HEK293 (cell line): ENCODE data around the gene CCNT2.

Experiments
- HOXC10 ChIP-seq: sonication (generic); formaldehyde crosslinking; IDR thresholded peaks from 2 replicates; pipeline ENCODE4 v1.8.1; 2023; ENCODE audit warnings: mild to moderate bottlenecking, missing genetic modification reagents
- SP2 ChIP-seq: fragments of 450-650 bp; formaldehyde crosslinking; IDR thresholded peaks from 2 replicates; pipeline ENCODE4 v1.5.1; 2016; ENCODE audit warnings: missing biosample characterization, missing genetic modification characterization
- YY1 ChIP-seq: fragments of 450-650 bp; formaldehyde crosslinking; IDR thresholded peaks from 2 replicates; pipeline ENCODE4 v1.5.1; 2018; ENCODE audit warnings: missing biosample characterization, missing genetic modification characterization
- ZBTB8A ChIP-seq: fragments of 450-650 bp; formaldehyde crosslinking; IDR thresholded peaks from 2 replicates; pipeline ENCODE4 v1.5.1; 2016; ENCODE audit warnings: missing biosample characterization, missing genetic modification characterization
- ZEB2 ChIP-seq: fragments of 450-650 bp; formaldehyde crosslinking; IDR thresholded peaks from 2 replicates; pipeline ENCODE4 v1.5.1; 2016; ENCODE audit warnings: missing biosample characterization, missing genetic modification characterization
- ZNF133 ChIP-seq: fragments of 450-650 bp; formaldehyde crosslinking; IDR thresholded peaks from 2 replicates; pipeline ENCODE4 v1.5.1; 2016; ENCODE audit warnings: missing biosample characterization, missing genetic modification characterization
- ZNF146 ChIP-seq: fragments of 450-650 bp; formaldehyde crosslinking; IDR thresholded peaks from 2 replicates; pipeline ENCODE4 v1.5.1; 2016; ENCODE audit warnings: missing biosample characterization, missing genetic modification characterization
- ZNF394 ChIP-seq: fragments of 450-650 bp; formaldehyde crosslinking; IDR thresholded peaks from 2 replicates; pipeline ENCODE4 v1.5.1; 2016; ENCODE audit warnings: missing biosample characterization, missing genetic modification characterization, mild to moderate bottlenecking, moderate library complexity, borderline replicate concordance
- ZNF48 ChIP-seq: fragments of 450-650 bp; formaldehyde crosslinking; IDR thresholded peaks from 2 replicates; pipeline ENCODE4 v1.5.1; 2016; ENCODE audit warnings: missing biosample characterization, missing genetic modification characterization
- ZNF510 ChIP-seq: fragments of 450-650 bp; formaldehyde crosslinking; IDR thresholded peaks from 2 replicates; pipeline ENCODE4 v1.5.1; 2018; ENCODE audit warnings: mild to moderate bottlenecking, missing genetic modification characterization, missing biosample characterization; ENCODE audit not compliant: insufficient replicate concordance
- ZNF626 ChIP-seq: fragments of 450-650 bp; sonication (Bioruptor Pico); formaldehyde crosslinking; IDR thresholded peaks from 2 replicates; pipeline ENCODE4 v1.5.1; 2018; ENCODE audit warnings: missing biosample characterization, missing genetic modification characterization, inconsistent platforms
- TF ChIP-seq, protein P1 (sequence below): fragments of 450-650 bp; formaldehyde crosslinking; IDR thresholded peaks from 2 replicates; pipeline ENCODE4 v1.5.1; 2016; ENCODE audit warnings: missing biosample characterization, missing genetic modification characterization
- TF ChIP-seq, protein P2 (sequence below): fragments of 450-650 bp; formaldehyde crosslinking; IDR thresholded peaks from 2 replicates; pipeline ENCODE4 v1.5.0; 2017; ENCODE audit warnings: missing biosample characterization, missing genetic modification characterization, borderline replicate concordance
- TF ChIP-seq, protein P3 (sequence below): fragments of 450-650 bp; formaldehyde crosslinking; IDR thresholded peaks from 2 replicates; pipeline ENCODE4 v1.5.1; 2017; ENCODE audit warnings: missing biosample characterization, mild to moderate bottlenecking, missing genetic modification characterization, moderate library complexity

DNA sequence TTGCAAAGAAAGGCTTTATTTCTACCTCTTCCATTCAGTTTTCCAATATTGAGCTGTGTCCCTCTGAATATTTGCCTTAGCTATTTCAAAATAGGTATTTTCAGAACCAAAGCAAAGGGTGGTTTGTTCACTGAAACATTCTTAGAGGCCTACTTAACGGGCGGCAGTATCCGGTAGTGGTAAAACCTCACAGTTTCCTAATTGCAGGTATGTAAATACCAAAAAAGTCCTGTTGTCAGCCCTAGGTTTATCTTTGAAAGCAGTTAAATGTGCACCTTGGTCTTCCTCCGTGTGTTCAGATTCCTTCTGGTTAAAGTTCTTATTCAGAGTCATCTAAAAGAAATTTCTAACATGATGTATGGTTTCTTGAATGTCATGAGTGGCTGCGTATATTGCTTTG is 38.9 kb downstream of the CCNT2 start:
- TF ChIP-seq SP2 (tag by site-specific recombination) (no peak), ZNF626 (no peak), ZNF146 (no peak), ZNF133 (no peak), HOXC10 (CRISPR knock-in tag) (no peak), ZBTB8A (tag by site-specific recombination) (no peak), ZNF48 (tag by site-specific recombination) (no peak), ZNF510 (tag by site-specific recombination) (no peak), ZNF394 (tag by site-specific recombination) (no peak), ZEB2 (tag by site-specific recombination) (no peak), YY1 (tag by site-specific recombination) (no peak)
- TF ChIP-seq, protein P1, sequence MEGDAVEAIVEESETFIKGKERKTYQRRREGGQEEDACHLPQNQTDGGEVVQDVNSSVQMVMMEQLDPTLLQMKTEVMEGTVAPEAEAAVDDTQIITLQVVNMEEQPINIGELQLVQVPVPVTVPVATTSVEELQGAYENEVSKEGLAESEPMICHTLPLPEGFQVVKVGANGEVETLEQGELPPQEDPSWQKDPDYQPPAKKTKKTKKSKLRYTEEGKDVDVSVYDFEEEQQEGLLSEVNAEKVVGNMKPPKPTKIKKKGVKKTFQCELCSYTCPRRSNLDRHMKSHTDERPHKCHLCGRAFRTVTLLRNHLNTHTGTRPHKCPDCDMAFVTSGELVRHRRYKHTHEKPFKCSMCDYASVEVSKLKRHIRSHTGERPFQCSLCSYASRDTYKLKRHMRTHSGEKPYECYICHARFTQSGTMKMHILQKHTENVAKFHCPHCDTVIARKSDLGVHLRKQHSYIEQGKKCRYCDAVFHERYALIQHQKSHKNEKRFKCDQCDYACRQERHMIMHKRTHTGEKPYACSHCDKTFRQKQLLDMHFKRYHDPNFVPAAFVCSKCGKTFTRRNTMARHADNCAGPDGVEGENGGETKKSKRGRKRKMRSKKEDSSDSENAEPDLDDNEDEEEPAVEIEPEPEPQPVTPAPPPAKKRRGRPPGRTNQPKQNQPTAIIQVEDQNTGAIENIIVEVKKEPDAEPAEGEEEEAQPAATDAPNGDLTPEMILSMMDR (tag by site-specific recombination) = no peak
- TF ChIP-seq, protein P2, sequence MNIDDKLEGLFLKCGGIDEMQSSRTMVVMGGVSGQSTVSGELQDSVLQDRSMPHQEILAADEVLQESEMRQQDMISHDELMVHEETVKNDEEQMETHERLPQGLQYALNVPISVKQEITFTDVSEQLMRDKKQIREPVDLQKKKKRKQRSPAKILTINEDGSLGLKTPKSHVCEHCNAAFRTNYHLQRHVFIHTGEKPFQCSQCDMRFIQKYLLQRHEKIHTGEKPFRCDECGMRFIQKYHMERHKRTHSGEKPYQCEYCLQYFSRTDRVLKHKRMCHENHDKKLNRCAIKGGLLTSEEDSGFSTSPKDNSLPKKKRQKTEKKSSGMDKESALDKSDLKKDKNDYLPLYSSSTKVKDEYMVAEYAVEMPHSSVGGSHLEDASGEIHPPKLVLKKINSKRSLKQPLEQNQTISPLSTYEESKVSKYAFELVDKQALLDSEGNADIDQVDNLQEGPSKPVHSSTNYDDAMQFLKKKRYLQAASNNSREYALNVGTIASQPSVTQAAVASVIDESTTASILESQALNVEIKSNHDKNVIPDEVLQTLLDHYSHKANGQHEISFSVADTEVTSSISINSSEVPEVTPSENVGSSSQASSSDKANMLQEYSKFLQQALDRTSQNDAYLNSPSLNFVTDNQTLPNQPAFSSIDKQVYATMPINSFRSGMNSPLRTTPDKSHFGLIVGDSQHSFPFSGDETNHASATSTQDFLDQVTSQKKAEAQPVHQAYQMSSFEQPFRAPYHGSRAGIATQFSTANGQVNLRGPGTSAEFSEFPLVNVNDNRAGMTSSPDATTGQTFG (tag by site-specific recombination) = no peak
- TF ChIP-seq, protein P3, sequence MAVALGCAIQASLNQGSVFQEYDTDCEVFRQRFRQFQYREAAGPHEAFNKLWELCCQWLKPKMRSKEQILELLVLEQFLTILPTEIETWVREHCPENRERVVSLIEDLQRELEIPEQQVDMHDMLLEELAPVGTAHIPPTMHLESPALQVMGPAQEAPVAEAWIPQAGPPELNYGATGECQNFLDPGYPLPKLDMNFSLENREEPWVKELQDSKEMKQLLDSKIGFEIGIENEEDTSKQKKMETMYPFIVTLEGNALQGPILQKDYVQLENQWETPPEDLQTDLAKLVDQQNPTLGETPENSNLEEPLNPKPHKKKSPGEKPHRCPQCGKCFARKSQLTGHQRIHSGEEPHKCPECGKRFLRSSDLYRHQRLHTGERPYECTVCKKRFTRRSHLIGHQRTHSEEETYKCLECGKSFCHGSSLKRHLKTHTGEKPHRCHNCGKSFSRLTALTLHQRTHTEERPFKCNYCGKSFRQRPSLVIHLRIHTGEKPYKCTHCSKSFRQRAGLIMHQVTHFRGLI (tag by site-specific recombination) = no peak
